Activated naive CD4-positive, alpha-beta T cell treated with anti-CD3 and anti-CD28 coated beads, Interleukin-2, amount 50 U/mL, for 24 hours (primary cell): ENCODE data around the gene TESMIN.

ENCODE experiments used
- H3K27ac Mint-ChIP-seq: one replicate; pipeline ENCODE4 v1.8.0; 2021; ENCODE audit warnings: mild to moderate bottlenecking, mixed read lengths
- H3K27me3 Mint-ChIP-seq: one replicate; pipeline ENCODE4 v1.8.0; 2021; ENCODE audit warnings: mixed read lengths
- H3K36me3 Mint-ChIP-seq: one replicate; pipeline ENCODE4 v1.8.0; 2021; ENCODE audit warnings: mixed read lengths
- H3K4me1 Mint-ChIP-seq: one replicate; pipeline ENCODE4 v1.8.0; 2021; ENCODE audit warnings: mixed read lengths
- H3K4me3 Mint-ChIP-seq: one replicate; pipeline ENCODE4 v1.8.0; 2021; ENCODE audit warnings: mild to moderate bottlenecking, mixed read lengths
- H3K9me3 Mint-ChIP-seq: one replicate; pipeline ENCODE4 v1.8.0; 2021; ENCODE audit warnings: mixed read lengths

Gene TESMIN

GRCh38 chr11:68685656-68686380 lies 65.5 kb downstream of the TESMIN start:
- H3K4me3 Mint-ChIP-seq: peak overlapping the region; percentile 55
- H3K27ac Mint-ChIP-seq: no peak overlapping the region

GRCh38 chr11:68684385-68685356 lies 66.6 kb downstream of the TESMIN start, which contains the start of gene GAL:
Gene GAL, plus strand, starts transcription at chr11:68684544. Its CDS starts 380 bp downstream, at chr11:68684924.
- Mint-ChIP-seq H3K27me3 (peaks cover 28% of the 10 kb centered on the region), H3K4me3 (peak within 1 kb of the TSS; percentile 51), H3K9me3 (no peaks in the 10 kb centered on the region), H3K4me1 (peaks cover 6% of the 10 kb centered on the region), H3K27ac (peak within 1 kb of the TSS; percentile 64), H3K36me3 (no peaks in the 10 kb centered on the region)

More at GRCh38 chr11:68685656-68686380, 65.5 kb downstream of the TESMIN start:
- Mint-ChIP-seq H3K36me3 (no peaks in the 10 kb centered on the region), H3K4me1 (peaks cover 18% of the 10 kb centered on the region), H3K27me3 (peaks cover 28% of the 10 kb centered on the region), H3K9me3 (no peaks in the 10 kb centered on the region)

- Mint-ChIP-seq H3K4me1 (no peaks in the 10 kb centered on the region), H3K27ac (peak overlapping the region; percentile 64), H3K27me3 (peaks cover 26% of the 10 kb centered on the region), H3K9me3 (no peaks in the 10 kb centered on the region), H3K4me3 (no peak overlapping the region), H3K36me3 (no peaks in the 10 kb centered on the region)
These were observed 67.6 kb downstream of the TESMIN start for GRCh38 chr11:68683536-68684384.

- peak overlapping the region; percentile 64 for H3K27ac Mint-ChIP-seq
- H3K9me3 Mint-ChIP-seq: no peaks in the 10 kb centered on the region
- H3K36me3 Mint-ChIP-seq: no peaks in the 10 kb centered on the region
- no peaks in the 10 kb centered on the region for H3K4me1 Mint-ChIP-seq
- peaks cover 26% of the 10 kb centered on the region for H3K27me3 Mint-ChIP-seq
- H3K4me3 Mint-ChIP-seq: no peak overlapping the region
These were observed 68.2 kb downstream of the TESMIN start for GRCh38 chr11:68683121-68683520.

- no peaks in the 10 kb centered on the region for H3K36me3 Mint-ChIP-seq
- no peaks in the 10 kb centered on the region for H3K4me1 Mint-ChIP-seq
- H3K9me3 Mint-ChIP-seq: no peaks in the 10 kb centered on the region
- H3K27ac Mint-ChIP-seq: no peak overlapping the region
- no peak overlapping the region for H3K4me3 Mint-ChIP-seq
- peaks cover 26% of the 10 kb centered on the region for H3K27me3 Mint-ChIP-seq
These were observed 68.8 kb downstream of the TESMIN start for GRCh38 chr11:68682531-68682961.

- H3K27me3 Mint-ChIP-seq: peaks cover 12% of the 10 kb centered on the region
- H3K36me3 Mint-ChIP-seq: no peaks in the 10 kb centered on the region
- no peak overlapping the region for H3K27ac Mint-ChIP-seq
- H3K9me3 Mint-ChIP-seq: no peaks in the 10 kb centered on the region
- H3K4me1 Mint-ChIP-seq: no peaks in the 10 kb centered on the region
- no peak overlapping the region for H3K4me3 Mint-ChIP-seq
These were observed 70.6 kb downstream of the TESMIN start for GRCh38 chr11:68680541-68681231.

- Mint-ChIP-seq H3K36me3 (no peaks in the 10 kb centered on the region), H3K9me3 (no peaks in the 10 kb centered on the region), H3K27ac (no peak overlapping the region), H3K27me3 (peaks cover 7% of the 10 kb centered on the region), H3K4me3 (no peak overlapping the region), H3K4me1 (no peaks in the 10 kb centered on the region)
These were observed 73.3 kb downstream of the TESMIN start for GRCh38 chr11:68678031-68678441.

- Mint-ChIP-seq H3K4me1 (no peaks in the 10 kb centered on the region), H3K36me3 (no peaks in the 10 kb centered on the region), H3K27ac (no peak overlapping the region), H3K4me3 (no peak overlapping the region), H3K27me3 (peaks cover 4% of the 10 kb centered on the region), H3K9me3 (no peaks in the 10 kb centered on the region)
These were observed 73.9 kb downstream of the TESMIN start for GRCh38 chr11:68677432-68677831.

GRCh38 chr11:68674461-68674860 lies 76.9 kb downstream of the TESMIN start:
- Mint-ChIP-seq H3K4me3 (no peak overlapping the region), H3K27me3 (no peaks in the 10 kb centered on the region), H3K9me3 (no peaks in the 10 kb centered on the region), H3K4me1 (no peaks in the 10 kb centered on the region), H3K27ac (no peak overlapping the region), H3K36me3 (no peaks in the 10 kb centered on the region)

- H3K27me3 Mint-ChIP-seq: no peaks in the 10 kb centered on the region
These were observed 77.3 kb downstream of the TESMIN start for GRCh38 chr11:68673991-68674390.

GRCh38 chr11:68673306-68673945 lies 77.9 kb downstream of the TESMIN start:
- H3K4me3 Mint-ChIP-seq: no peak overlapping the region
- no peaks in the 10 kb centered on the region for H3K36me3 Mint-ChIP-seq
- no peaks in the 10 kb centered on the region for H3K9me3 Mint-ChIP-seq
- H3K4me1 Mint-ChIP-seq: no peaks in the 10 kb centered on the region
- no peaks in the 10 kb centered on the region for H3K27me3 Mint-ChIP-seq
- H3K27ac Mint-ChIP-seq: no peak overlapping the region

More at GRCh38 chr11:68673991-68674390, 77.3 kb downstream of the TESMIN start:
- H3K4me3 Mint-ChIP-seq: no peak overlapping the region
- no peaks in the 10 kb centered on the region for H3K4me1 Mint-ChIP-seq
- H3K27ac Mint-ChIP-seq: no peak overlapping the region
- H3K9me3 Mint-ChIP-seq: no peaks in the 10 kb centered on the region
- no peaks in the 10 kb centered on the region for H3K36me3 Mint-ChIP-seq

GRCh38 chr11:68670208-68670992 lies 80.9 kb downstream of the TESMIN start:
- Mint-ChIP-seq H3K27ac (no peak overlapping the region), H3K4me1 (no peaks in the 10 kb centered on the region), H3K27me3 (no peaks in the 10 kb centered on the region), H3K4me3 (no peak overlapping the region), H3K9me3 (no peaks in the 10 kb centered on the region), H3K36me3 (no peaks in the 10 kb centered on the region)

GRCh38 chr11:68669301-68670090 lies 81.8 kb downstream of the TESMIN start:
- no peaks in the 10 kb centered on the region for H3K9me3 Mint-ChIP-seq
- no peak overlapping the region for H3K27ac Mint-ChIP-seq

More at GRCh38 chr11:68669301-68670090, 81.8 kb downstream of the TESMIN start:
- Mint-ChIP-seq H3K4me1 (no peaks in the 10 kb centered on the region), H3K36me3 (no peaks in the 10 kb centered on the region), H3K27me3 (peaks cover 1% of the 10 kb centered on the region), H3K4me3 (no peak overlapping the region)
